Hepatocyte (in vitro differentiated cells): Measurements from ENCODE around the gene HEXA.

ENCODE experiments used
- CTCF ChIP-seq: fragments of 200-600 bp; sonication (generic); IDR thresholded peaks from 2 replicates; pipeline ENCODE4 v1.5.1; 2016; ENCODE audit warnings: antibody characterized with exemption, mild to moderate bottlenecking; ENCODE audit not compliant: poor library complexity
- EZH2 ChIP-seq: fragments of 200-600 bp; sonication (generic); IDR thresholded peaks from 2 replicates; pipeline ENCODE4 v1.6.1; 2016; ENCODE audit warnings: antibody characterized with exemption, mild to moderate bottlenecking, borderline replicate concordance
- EZH2phosphoT487 ChIP-seq: fragments of 200-600 bp; sonication (generic); IDR thresholded peaks from one replicate; pipeline ENCODE4 v1.6.1; 2018; ENCODE audit warnings: antibody characterized with exemption, mild to moderate bottlenecking, low read depth, moderate library complexity; ENCODE audit not compliant: unreplicated experiment, severe bottlenecking

DNA sequence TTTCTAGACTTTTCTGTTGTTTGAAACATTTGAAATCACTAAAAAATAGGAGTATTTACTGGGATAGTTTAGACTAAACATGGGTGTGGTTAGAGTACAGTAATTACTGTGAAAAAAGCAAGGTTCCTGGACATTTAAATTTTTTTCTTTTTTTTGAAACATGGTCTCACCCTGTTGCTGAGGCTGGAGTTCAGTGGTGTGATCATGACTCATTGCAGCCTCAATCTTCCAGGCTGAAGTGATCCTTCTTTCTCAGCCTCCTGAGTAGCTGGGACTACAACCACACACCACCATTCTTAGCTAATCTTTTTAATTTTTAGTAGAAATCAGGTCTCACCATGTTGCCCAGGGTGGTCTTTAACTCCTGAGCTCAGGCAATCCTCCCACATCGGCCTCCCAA lies 35.4 kb downstream of the HEXA start:
- TF ChIP-seq EZH2 (no peak), CTCF (no peak), EZH2phosphoT487 (no peak)
